ENCODE data around the gene RAB19. TPM values are rescaled to one million over a fixed set of nuclear protein-coding genes. Genes with fewer than 3 reads are reported as not detected.

The RAB19 gene
- total and polyA plus RNA-seq, 10 of the 15 experiments (the other 5 are each of a cell fraction or from before 2014, with no cell fraction given), result 0.14 to 1.0 (median 0.23) TPM; not detected in 5

DNA sequence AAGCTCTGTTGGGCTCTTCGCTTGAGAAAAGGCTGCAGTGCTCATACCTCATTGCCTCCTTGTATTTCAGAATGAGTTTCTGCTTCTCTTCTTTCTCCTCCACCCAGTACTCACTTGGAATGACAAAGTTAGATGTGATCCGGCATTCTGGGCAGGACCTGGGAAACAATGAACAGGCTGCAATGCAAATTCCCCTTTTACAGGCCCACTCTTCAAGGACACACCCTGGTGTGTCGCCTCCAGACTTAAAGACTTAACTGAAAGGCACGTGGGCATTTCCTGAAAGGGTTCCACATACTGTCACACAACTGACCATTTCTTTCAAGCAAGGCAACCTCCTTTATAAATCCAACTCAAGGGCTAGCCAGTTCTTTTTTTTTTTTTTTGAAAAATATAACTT, 51.9 kb downstream of the RAB19 start:
- Histone ChIP-seq H3K9ac (ENCODE audit: control insufficient read depth, insufficient read depth, low read length) (no peak overlapping the region), H3K27ac (ENCODE audit: control insufficient read depth, insufficient read depth) (no peak overlapping the region), H3K79me2 (ENCODE audit: control insufficient read depth, insufficient read depth, low read length) (no peaks in the 10 kb centered on the region), H3K36me3 (ENCODE audit: control insufficient read depth in 2 of 2, insufficient read depth in 2 of 2, low read length in 1 of 2) (peaks cover 8 to 23% of the 10 kb centered on the region in 2 experiments), H3K9me3 (replicated peaks; ENCODE audit: control insufficient read depth, insufficient read depth, low read length) (no peaks in the 10 kb centered on the region), H3K4me3 (no peak overlapping the region), H3K4me1 (ENCODE audit: control insufficient read depth, insufficient read depth, low read length) (no peaks in the 10 kb centered on the region), H3K27me3 (replicated peaks in 1 of 2; ENCODE audit: control insufficient read depth in 2 of 2, insufficient read depth in 2 of 2, low read length in 1 of 2) (no peaks in the 10 kb centered on the region), H4K20me1 (ENCODE audit: control insufficient read depth, insufficient read depth) (no peaks in the 10 kb centered on the region), H2AFZ (ENCODE audit: control insufficient read depth, low read depth, low read length) (no peak overlapping the region), H3K4me2 (ENCODE audit: control insufficient read depth, insufficient read depth) (no peak overlapping the region)
- intact Hi-C loops (cut with micrococcal nuclease; ENCODE audit: unreplicated experiment) (no loop called here), in situ Hi-C loops (cut with MboI) (no loop called here)
- SMC1A ChIA-PET (ENCODE audit: uncharacterized antibody, unreplicated experiment), result interaction anchor here (0.6 kb wide), 1 partner anchor 191 kb away, joined by 3 read pairs; no protein-coding TSS in a partner anchor
- 98% methylated on average over 4 of the region's 4 CpGs for WGBS (ENCODE audit: insufficient coverage, insufficient replicate concordance, low lambda C conversion rate, missing lambda C conversion rate)
- no peak for DNase-seq (ENCODE audit: low read depth, low spot score)
- no peak for FAIRE-seq
- no peak for ATAC-seq
- CTCF ChIA-PET, result no interaction called here
- POLR2A ChIA-PET, result no interaction called here
- BruUV-seq (replicated peaks), result no TSS peak
- RAD21 ChIA-PET (ENCODE audit: unreplicated experiment), result no interaction called here
- no peak for TF ChIP-seq POLR2AphosphoS2 (IDR thresholded peaks at IDR 0.05; ENCODE audit: low read depth, low read length)
- no peak for TF ChIP-seq BACH1 (IDR thresholded peaks at IDR 0.05; ENCODE audit: borderline replicate concordance)
- no peak for TF ChIP-seq ETV6 (conservative IDR thresholded peaks at IDR 0.05 in 1 of 2, IDR thresholded peaks at IDR 0.05 in 1 of 2; ENCODE audit: borderline replicate concordance in 1 of 2, low read depth in 1 of 2)
- no peak for TF ChIP-seq IRF5 (IDR thresholded peaks at IDR 0.05; ENCODE audit: borderline replicate concordance)
- TF ChIP-seq YY1 (IDR thresholded peaks at IDR 0.05; ENCODE audit: low read depth, low read length), result no peak
- no peak for TF ChIP-seq SREBF2 (IDR thresholded peaks at IDR 0.05; ENCODE audit: low read length)
- no peak for TF ChIP-seq ZNF274 (IDR thresholded peaks at IDR 0.05; ENCODE audit: insufficient read depth, insufficient read length)
- TF ChIP-seq, protein P1, sequence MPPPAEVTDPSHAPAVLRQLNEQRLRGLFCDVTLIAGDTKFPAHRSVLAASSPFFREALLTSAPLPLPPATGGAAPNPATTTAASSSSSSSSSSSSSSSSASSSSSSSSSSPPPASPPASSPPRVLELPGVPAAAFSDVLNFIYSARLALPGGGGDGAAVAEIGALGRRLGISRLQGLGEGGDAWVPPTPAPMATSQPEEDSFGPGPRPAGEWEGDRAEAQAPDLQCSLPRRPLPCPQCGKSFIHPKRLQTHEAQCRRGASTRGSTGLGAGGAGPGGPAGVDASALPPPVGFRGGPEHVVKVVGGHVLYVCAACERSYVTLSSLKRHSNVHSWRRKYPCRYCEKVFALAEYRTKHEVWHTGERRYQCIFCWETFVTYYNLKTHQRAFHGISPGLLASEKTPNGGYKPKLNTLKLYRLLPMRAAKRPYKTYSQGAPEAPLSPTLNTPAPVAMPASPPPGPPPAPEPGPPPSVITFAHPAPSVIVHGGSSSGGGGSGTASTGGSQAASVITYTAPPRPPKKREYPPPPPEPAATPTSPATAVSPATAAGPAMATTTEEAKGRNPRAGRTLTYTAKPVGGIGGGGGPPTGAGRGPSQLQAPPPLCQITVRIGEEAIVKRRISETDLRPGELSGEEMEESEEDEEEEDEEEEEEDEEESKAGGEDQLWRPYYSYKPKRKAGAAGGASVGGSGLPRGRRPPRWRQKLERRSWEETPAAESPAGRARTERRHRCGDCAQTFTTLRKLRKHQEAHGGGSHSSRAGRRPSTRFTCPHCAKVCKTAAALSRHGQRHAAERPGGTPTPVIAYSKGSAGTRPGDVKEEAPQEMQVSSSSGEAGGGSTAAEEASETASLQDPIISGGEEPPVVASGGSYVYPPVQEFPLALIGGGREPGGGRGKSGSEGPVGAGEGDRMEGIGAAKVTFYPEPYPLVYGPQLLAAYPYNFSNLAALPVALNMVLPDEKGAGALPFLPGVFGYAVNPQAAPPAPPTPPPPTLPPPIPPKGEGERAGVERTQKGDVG (CRISPR knock-in tag; IDR thresholded peaks at IDR 0.05), result no peak
- TF ChIP-seq RCOR1 (conservative IDR thresholded peaks at IDR 0.05; ENCODE audit: low read depth, low read length), result no peak
- TF ChIP-seq RAD51 (IDR thresholded peaks at IDR 0.05), result no peak
- TF ChIP-seq SIN3A (IDR thresholded peaks at IDR 0.05; ENCODE audit: low read depth, low read length), result no peak
